Purkinje cell (primary cell): ENCODE results near the gene MPV17. TPM values are rescaled to one million over a fixed set of nuclear protein-coding genes. Genes with fewer than 3 reads are reported as not detected.

Experiments
- polyA plus RNA-seq: library from polyadenylated mRNA; unstranded; fragments of >200 nt; fragmentation: Nextera tagmentation; gene quantifications from 2 replicates; pipeline ENCODE4 v1.2.1, GENCODE V29; 2014

The MPV17 gene, protein sequence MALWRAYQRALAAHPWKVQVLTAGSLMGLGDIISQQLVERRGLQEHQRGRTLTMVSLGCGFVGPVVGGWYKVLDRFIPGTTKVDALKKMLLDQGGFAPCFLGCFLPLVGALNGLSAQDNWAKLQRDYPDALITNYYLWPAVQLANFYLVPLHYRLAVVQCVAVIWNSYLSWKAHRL
- 142 and 167 TPM in 2 replicates for polyA plus RNA-seq

DNA sequence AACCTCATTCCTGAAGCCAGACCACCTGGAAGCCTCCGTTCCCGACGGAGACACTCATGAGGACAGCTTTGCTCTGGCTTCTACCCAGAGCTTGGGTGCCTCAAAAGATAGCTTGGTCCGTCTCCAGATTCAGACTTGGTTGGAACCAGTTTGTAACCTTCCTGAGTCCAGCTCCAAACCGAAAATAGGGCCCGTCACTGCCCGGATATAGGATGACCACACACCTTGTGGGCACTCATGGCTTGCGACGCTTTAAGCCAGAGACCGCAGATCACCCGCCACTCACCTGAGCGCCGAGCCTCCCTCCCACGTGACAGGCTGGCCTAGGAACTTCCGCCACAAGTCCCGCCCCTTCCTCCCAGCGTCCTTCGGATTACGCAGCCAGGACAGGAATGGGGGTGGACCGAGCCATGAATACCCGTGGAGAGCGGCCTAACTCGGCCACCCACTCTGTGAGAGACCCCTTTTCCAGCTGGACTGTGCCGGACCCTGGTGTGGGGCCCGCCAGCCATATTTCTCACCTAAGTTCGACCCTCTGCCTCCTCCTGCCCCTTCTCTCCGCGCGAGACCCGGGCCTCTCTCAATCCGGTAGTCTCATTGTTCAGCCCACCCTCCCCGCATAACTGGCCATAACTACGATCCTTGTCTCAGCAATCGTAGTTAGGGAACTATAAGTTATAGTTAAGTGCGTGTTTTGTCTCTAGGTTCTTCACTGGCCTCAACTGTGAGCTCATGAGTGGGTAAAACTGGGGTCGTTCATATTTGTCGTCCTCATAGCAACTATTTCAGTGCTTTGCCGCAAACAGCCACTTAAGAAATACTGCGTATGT lies at the start of gene MPV17:
TSS of gene MPV17 (minus strand) at position 332 of the 830 bp plus-strand sequence. CDS start 580 bp downstream, outside the sequence.

DNA sequence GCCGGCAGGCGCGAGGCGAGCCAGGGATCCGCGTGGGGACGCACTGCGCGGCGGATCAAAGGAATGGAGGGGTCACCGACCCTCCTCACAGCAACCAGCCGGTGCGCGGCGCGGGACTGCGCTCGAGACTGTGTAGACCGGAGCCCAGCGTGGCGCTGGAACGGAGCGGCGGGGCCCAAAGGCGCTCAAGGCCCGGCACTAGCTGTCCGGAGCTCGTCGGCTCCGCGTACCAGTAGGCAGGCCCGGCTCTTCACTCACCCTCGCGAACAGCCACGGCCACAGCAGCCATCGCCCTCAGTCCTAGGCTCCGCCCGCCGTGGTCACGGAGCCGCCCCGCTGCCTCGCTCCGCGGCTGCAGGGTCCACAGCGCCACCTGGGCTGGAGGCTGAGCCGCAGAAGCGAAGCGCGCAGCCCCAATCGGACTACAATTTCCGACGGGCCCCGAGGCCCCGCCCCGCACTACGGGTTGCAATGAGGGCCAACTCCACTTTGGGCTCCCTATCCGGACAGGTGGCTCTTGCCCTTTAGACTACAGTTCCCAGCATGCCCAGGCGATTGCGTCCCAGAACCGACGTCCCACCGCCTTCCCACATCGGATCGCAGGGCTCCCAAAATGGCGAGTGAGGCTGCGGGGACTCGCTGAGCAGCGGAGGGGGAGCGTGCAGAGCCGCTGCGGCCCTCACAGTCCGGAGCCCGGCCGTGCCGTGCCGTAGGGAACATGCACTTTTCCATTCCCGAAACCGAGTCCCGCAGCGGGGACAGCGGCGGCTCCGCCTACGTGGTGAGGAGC lies 47.3 kb upstream of the MPV17 start, which contains the start of the genes EIF2B4 and SNX17:
TSS of gene EIF2B4 (minus strand) at position 313 of the 790 bp plus-strand sequence. CDS start at position 289, 24 bp downstream.
TSS of gene SNX17 (plus strand) at position 591 of the 790 bp plus-strand sequence. CDS start at position 719, 128 bp downstream.

DNA sequence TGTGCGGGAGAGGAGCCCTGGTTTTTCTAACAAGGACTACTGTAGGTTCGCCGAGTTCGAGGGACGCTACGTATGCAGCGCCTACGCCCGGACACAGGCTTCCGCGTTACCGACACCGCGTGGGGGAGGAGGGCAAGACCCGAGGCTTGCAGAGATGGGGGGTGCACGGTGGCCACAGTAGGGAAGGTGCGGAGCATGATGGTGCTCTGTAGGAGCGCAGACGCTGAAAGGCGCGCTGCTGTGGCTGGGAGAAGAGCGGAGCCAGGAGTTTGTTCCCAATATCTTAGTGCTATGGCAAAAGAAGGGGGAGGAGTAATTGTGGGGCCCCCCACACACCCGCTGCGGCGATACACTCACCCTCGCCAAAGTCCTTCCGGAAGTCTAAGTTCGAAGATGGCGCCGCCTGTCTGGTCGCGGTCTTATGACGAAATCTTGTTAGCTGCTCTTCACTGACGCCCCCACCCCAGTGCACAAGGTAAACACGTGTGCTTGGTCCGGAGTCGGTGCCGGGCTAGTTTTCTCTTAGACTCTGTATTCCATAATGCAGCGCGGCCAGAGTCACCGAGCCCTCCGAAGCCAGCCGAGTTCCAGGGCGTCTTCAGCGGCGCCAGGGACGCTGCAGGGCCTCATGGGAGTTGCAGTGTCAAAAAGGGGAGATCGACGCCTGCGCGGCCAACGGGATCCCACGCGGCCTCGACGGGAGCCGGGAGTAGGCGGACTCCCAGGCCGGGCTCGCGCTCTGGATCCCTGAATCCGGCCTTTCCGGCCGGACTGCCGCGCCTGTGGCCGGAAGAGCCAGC lies 33.7 kb upstream of the MPV17 start, which contains the start of gene GTF3C2:
TSS of gene GTF3C2 (minus strand) at position 383 of the 800 bp plus-strand sequence. CDS start 13,210 bp downstream, outside the sequence.

DNA sequence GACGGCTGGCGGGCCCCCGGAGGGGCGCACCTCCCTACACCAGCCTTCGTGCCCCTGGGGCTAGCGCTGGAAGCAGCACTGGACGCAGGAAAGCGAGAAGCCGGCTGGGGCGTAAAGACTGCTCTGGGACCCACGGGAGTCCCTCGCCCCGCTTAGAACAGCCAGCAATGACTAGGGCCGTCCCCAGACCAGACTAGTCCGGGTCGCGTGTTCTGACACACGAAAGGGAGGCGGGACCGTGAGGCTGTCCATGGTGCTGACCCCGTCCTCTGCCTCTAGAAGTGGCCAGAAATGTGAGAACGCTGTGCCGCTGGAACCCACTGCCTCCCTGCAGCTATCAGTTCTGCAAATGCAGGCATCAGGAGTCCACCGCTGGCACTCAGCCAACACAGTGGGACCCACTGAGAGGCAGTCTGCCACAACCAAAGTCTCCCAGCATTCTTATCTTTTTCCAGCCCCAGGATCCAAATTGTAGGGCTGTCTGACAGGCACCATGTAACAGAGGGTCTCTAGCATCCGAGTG lies 14.5 kb downstream of the MPV17 start, which contains the start of gene UCN:
TSS of gene UCN (minus strand) at position 87 of the 523 bp plus-strand sequence. CDS start 550 bp downstream, outside the sequence.

DNA sequence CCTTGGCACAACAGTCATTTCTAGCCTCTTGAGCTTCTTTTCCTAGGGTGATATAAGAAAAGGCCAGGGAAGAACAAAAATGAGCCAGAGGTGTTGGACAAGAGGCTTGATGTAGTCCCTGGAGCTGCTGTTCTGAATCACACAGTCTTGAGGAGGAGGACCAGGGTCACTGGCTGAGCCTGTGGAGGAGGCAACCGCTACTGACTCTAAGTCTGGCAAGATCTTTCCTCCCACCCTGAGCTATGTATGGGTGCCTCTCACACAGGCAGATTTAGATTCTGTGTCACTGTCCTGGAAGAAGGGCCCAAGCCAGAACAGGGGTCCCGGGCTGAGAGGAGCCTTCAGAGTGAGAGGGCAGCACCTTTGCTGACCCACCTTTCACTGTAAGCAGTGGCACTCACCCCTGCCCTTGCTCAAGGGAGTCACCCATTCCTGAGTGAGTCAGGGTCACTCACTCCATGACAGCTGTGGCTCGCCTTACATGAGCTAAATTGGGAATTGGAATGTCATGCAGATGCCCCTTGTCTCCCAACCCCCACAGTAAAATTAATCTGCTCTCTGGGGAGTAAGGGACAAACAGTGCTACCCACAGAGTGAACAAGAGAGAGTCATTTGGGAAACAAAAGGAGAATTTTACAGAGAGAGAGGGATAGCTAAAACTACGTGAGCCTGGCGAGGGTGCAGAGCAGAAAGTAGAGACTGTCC lies 40.9 kb downstream of the MPV17 start, which contains the start of gene TRIM54:
TSS of gene TRIM54 (plus strand) at position 575 of the 705 bp plus-strand sequence. CDS start 303 bp downstream, outside the sequence.

DNA sequence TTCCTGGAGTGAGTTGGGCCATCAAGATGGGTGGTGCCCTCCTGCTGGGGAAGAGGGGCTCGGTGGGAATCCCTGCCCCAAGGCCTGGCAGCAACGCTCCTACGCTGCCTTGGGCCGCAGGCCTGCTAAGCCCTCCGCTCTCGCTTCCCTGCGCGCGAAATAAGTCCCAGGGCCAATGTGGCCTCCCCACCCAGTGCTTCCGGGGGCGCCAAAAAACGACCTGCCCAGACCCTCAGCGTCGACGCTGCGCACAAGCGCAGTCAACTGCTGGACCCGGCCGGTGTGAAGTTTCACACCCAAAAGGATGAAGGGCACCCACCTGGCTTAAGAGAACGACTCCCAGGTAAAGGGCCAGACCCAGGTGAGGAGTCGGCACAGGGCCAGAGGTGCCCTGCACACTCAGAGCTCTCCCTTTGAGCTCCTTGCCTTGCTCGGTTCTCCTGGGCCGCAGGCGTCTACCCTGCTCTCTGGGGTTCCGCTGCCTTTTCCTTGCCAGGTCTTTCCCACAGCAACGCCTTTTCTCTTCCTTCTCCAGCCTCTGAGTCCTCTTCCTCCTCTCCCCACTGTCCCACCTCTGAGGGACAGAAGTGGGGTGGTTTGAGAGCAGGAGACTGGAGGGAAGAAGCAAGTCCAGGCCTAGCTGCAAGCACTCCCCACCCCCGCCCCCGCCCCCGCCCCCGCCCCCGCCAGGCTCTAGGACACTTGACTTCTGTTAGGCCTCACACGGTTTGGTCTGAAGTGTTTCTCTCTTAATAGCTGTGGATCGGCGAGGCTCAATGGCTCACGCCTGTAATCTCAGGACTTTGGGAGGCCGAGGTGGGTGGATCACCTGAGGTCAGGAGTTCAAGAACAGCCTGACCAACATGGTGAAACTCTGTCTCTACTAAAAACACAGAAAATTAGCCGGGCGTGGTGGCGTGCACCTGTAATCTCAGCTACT lies 47.4 kb downstream of the MPV17 start, which contains the start of gene DNAJC5G:
TSS of gene DNAJC5G (plus strand) at position 223 of the 940 bp plus-strand sequence. CDS start 1,296 bp downstream, outside the sequence.

DNA sequence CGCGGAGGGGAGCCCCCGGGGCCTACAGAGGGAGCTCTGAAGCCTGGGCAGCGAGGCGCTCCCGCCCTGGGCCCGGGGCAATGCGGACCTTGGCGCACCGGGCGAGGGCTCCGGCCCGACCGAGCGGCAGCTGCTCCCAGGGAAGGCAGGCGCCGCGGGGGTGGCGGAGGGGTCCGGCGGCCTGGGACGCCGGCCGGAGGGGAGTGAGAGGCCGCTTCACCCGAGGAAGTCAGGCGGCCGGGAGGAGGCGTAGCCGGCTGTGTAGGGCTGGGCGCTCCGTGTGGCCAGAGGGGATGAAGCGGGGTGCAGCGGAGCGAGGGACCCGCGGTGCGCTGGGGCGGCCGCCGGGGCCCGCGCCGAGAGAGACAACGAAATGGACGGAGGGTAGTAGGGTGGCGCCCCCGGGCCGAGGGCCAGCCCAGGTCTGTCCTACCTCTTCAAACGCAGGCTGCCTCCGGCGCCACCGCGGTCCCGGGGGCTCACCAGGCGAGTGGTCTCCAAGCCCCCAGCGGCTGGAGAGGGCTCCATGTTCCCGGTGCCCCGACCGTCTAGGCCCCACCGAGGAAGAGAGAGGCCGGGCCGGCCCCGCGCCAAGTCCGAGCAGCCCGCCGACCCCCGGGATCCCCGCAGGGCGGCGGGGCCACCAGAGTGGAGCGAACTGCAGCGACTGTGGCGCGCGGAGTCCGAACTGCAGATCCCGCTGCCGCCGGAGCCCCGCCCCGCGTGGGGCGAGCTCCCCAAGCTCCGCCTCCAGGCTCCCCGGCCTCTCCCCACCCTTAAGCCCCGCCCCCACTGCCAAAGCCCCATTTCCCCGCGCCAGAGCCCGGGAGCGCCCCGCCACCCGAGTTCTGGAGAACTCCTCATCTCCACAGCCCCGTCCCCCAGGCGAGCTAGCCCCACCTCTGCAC lies 60.3 kb downstream of the MPV17 start, which contains the start of gene SLC30A3:
TSS of gene SLC30A3 (minus strand) at position 669 of the 908 bp plus-strand sequence. CDS start at position 528, 141 bp downstream.

Other genes with a start within 250 kb of the MPV17 start
- gene EMILIN1, start 244.5 kb downstream of the MPV17 start, polyA plus RNA-seq: not detected in 2 replicates
- 0.28 and 1.3 TPM in 2 replicates for gene KHK, start 236.3 kb downstream of the MPV17 start, polyA plus RNA-seq
- gene CGREF1, start 204.0 kb downstream of the MPV17 start, polyA plus RNA-seq: 28.9 and 37.0 TPM in 2 replicates
- not detected in 2 replicates for gene ABHD1, start 199.3 kb downstream of the MPV17 start, polyA plus RNA-seq
- gene PREB, start 188.5 kb downstream of the MPV17 start, polyA plus RNA-seq: 13.8 and 25.2 TPM in 2 replicates
- not detected in 2 replicates for gene PRR30, start 183.7 kb downstream of the MPV17 start, polyA plus RNA-seq
- not detected in 2 replicates for gene TCF23, start 174.1 kb downstream of the MPV17 start, polyA plus RNA-seq
- gene ATRAID, start 111.1 kb downstream of the MPV17 start, polyA plus RNA-seq: 123 and 146 TPM in 2 replicates
- gene SLC5A6, start 110.8 kb downstream of the MPV17 start, polyA plus RNA-seq: 7.2 and 9.7 TPM in 2 replicates
- gene CAD, start 105.7 kb downstream of the MPV17 start, polyA plus RNA-seq: 4.1 and 4.9 TPM in 2 replicates
- 6.0 TPM in 1 of 2 replicates, not detected in the other for gene SLC30A3, start 60.0 kb downstream of the MPV17 start, polyA plus RNA-seq
- not detected in 2 replicates for gene DNAJC5G, start 47.7 kb downstream of the MPV17 start, polyA plus RNA-seq
- not detected in 2 replicates for gene TRIM54, start 40.7 kb downstream of the MPV17 start, polyA plus RNA-seq
- 0.43 TPM in 1 of 2 replicates, not detected in the other for gene UCN, start 14.7 kb downstream of the MPV17 start, polyA plus RNA-seq
- 20.5 and 37.4 TPM in 2 replicates for gene GTF3C2, start 33.7 kb upstream of the MPV17 start, polyA plus RNA-seq
- 18.7 and 31.8 TPM in 2 replicates for gene EIF2B4, start 47.2 kb upstream of the MPV17 start, polyA plus RNA-seq
- 31.2 and 34.0 TPM in 2 replicates for gene SNX17, start 47.5 kb upstream of the MPV17 start, polyA plus RNA-seq
- 0.47 and 3.0 TPM in 2 replicates for gene ZNF513, start 57.6 kb upstream of the MPV17 start, polyA plus RNA-seq
- gene PPM1G, start 86.5 kb upstream of the MPV17 start, polyA plus RNA-seq: 16.7 and 18.0 TPM in 2 replicates
- 22.5 and 31.9 TPM in 2 replicates for gene NRBP1, start 105.5 kb upstream of the MPV17 start, polyA plus RNA-seq
- gene KRTCAP3, start 119.3 kb upstream of the MPV17 start, polyA plus RNA-seq: 2.8 and 12.7 TPM in 2 replicates
- 22.7 and 29.2 TPM in 2 replicates for gene IFT172, start 166.6 kb upstream of the MPV17 start, polyA plus RNA-seq
- 4.4 and 5.1 TPM in 2 replicates for gene FNDC4, start 172.1 kb upstream of the MPV17 start, polyA plus RNA-seq
- gene GCKR, start 173.7 kb upstream of the MPV17 start, polyA plus RNA-seq: not detected in 2 replicates